Measurements from ENCODE around the gene POMGNT2.

POMGNT2 gene

GRCh38 chr3:43087249-43087776, 18.6 kb downstream of the POMGNT2 start:
- H3K4me3 ChIP-seq (ENCODE audit: low read depth, low read length), result no peak overlapping the region
- TF ChIP-seq CTCF (IDR thresholded peaks at IDR 0.05; ENCODE audit: insufficient read depth, low read depth, low read length, missing control alignments), result no peak
- peak; percentile 5 for DNase-seq (ENCODE audit: low read depth)

GRCh38 chr3:43086460-43087165, 19.3 kb downstream of the POMGNT2 start:
- no peak for DNase-seq (ENCODE audit: low read depth)
- no peak for TF ChIP-seq CTCF (IDR thresholded peaks at IDR 0.05; ENCODE audit: insufficient read depth, low read depth, low read length, missing control alignments)

GRCh38 chr3:43082457-43082856, 23.4 kb downstream of the POMGNT2 start:
- no peak for TF ChIP-seq CTCF (IDR thresholded peaks at IDR 0.05; ENCODE audit: insufficient read depth, low read depth, low read length, missing control alignments)
- no peak overlapping the region for H3K4me3 ChIP-seq (ENCODE audit: low read depth, low read length)
- DNase-seq (ENCODE audit: low read depth), result no peak

More at GRCh38 chr3:43086460-43087165, 19.3 kb downstream of the POMGNT2 start:
- no peak overlapping the region for H3K4me3 ChIP-seq (ENCODE audit: low read depth, low read length)

- no peak for DNase-seq (ENCODE audit: low read depth)
- no peak for TF ChIP-seq CTCF (IDR thresholded peaks at IDR 0.05; ENCODE audit: insufficient read depth, low read depth, low read length, missing control alignments)
Observed at GRCh38 chr3:43081796-43082195, 24.1 kb downstream of the POMGNT2 start.

GRCh38 chr3:43080726-43081568, 24.9 kb downstream of the POMGNT2 start:
- no peak overlapping the region for H3K4me3 ChIP-seq (ENCODE audit: low read depth, low read length)
- TF ChIP-seq CTCF (IDR thresholded peaks at IDR 0.05; ENCODE audit: insufficient read depth, low read depth, low read length, missing control alignments), result no peak
- no peak for DNase-seq (ENCODE audit: low read depth)

More at GRCh38 chr3:43081796-43082195, 24.1 kb downstream of the POMGNT2 start:
- H3K4me3 ChIP-seq (ENCODE audit: low read depth, low read length), result no peak overlapping the region

GRCh38 chr3:43079536-43080332, 26.1 kb downstream of the POMGNT2 start:
- H3K4me3 ChIP-seq (ENCODE audit: low read depth, low read length), result no peak overlapping the region
- no peak for TF ChIP-seq CTCF (IDR thresholded peaks at IDR 0.05; ENCODE audit: insufficient read depth, low read depth, low read length, missing control alignments)
- DNase-seq (ENCODE audit: low read depth), result no peak

Measured in GM12865 (cell line).